GM18873 (cell line): ENCODE measurements around the gene ZNF804B.
A peak's percentile ranks its signal among the peaks of the same experiment; 100 is the strongest.

Source experiments
- ATAC-seq: cut with Tn5 transposase; IDR thresholded peaks from one replicate; pipeline ENCODE4 v1.9.1; 2021; ENCODE audit warnings: mild to moderate bottlenecking, moderate library complexity, moderate number of reproducible peaks; ENCODE audit not compliant: unreplicated experiment, low FRiP score

The ZNF804B gene

DNA sequence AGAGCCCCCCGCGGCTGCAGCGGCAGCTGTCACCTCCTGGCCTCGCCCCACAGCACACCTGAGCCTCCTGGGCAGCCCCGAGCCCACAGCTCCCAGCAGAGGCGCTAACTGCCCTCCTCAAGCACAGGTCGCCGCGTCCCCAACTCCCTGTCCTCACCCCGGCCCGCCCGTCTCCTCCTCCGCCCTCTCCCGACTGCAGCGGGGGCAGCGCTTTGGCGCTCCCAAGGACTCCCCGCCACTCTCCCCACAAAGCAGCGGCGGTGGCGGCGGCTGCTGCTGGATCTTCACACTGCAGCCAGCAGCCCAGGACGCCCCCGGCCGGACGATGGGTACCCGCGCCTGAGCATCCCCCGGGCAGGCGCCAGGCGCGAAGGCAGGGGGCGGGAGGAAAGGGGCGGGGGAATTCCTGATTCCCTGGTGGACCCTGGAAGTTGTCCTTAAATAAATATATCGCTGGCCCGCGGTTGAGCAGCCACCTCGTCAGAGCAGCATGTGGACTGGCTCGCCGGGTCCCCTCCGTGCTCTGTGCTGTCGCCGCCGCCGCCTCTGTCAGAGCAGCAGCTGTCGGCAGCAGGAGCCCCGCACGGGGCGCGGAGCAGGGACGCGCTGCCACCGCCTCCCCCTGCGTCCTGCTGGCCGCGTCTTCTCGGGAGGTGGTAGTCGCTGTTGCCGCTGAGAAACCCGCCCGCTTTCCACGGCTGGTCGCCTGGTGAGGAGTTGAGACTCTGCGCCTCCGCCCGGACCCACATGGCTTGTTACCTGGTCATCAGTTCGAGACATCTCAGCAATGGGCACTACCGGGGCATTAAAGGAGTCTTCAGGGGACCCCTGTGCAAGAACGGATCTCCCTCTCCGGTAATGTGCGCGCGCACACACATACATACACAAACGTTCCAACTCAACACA is at the start of gene ZNF804B:
Gene ZNF804B (plus strand): TSS at position 471 of the 906 bp plus-strand sequence. CDS start 277 bp downstream, at position 748.
- ATAC-seq: no peak

GRCh38 chr7:88735920-88736319 is 23.6 kb upstream of the ZNF804B start:
- ATAC-seq: no peak

DNA sequence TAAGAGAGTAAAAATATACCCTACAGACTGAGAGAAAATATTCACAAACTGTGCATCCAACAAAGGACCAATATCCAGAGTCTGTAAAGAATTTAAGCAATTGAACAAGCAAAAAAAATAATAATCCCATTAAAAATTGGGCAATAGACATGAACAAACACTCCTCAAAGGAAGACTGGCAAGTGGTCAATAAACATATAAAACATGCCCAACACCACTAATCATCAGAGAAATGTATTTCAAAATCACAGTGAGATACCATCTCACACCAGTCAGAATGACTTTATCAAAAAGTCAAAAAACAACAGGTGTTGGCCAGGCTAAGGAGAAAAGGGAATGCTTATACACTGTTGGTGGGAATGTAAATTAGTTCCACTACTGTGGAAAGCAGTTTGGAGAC is 21.9 kb upstream of the ZNF804B start:
- no peak for ATAC-seq

DNA sequence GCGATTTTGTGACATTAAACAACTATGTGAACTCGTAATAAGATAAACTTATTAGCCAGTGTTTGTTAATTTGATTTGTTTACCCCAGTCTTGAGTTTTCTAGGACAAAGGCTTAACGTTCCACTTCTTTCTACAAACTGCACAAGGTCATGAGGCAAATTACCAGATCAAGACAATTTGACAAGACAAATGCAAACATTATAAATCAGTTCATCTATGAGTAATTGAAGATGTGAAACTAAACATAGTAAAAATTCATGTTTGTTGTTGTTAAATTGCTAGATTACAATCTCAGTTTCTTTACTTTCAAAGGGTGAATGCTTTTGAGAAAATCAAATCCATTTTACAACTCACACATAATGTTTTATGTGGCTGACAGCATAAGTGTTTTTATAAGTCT is 13.4 kb upstream of the ZNF804B start:
- ATAC-seq: no peak

DNA sequence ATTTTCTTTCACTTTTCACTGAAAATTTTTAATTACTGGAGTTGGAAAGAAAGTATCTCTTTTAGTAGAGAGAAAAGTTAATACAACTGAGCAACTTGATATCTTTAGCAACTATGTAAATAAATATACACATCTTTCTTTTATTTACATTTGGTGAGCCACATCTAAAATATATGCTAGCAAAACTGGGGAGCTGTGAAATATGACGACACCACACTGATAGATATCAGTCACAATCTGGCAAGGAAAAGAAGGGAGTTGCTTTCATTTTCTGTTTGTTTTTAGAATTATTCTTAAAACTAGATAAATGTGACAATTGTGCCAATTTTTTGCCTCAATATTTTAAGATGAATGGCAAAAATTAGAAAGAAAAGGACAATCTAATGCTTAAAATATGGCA is 2.7 kb upstream of the ZNF804B start:
- ATAC-seq: no peak

DNA sequence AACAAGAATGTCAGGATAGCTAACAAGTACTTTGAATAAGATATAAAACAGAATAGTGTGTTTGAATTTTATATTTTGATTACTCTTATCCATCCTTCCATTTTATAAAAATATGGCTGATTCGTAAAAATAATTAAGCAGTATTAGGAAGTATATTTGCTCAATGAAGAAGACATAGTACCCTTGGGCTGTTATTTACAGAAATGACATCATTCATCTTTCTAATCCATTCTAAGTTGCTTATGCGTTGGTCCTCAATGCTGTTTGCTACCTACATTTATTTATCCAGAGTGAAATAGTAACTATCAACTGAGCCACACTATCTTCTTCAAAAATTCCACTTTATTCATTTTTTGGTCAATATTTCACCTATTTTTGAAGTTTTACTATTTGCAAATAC is 2.1 kb upstream of the ZNF804B start:
- ATAC-seq: no peak

DNA sequence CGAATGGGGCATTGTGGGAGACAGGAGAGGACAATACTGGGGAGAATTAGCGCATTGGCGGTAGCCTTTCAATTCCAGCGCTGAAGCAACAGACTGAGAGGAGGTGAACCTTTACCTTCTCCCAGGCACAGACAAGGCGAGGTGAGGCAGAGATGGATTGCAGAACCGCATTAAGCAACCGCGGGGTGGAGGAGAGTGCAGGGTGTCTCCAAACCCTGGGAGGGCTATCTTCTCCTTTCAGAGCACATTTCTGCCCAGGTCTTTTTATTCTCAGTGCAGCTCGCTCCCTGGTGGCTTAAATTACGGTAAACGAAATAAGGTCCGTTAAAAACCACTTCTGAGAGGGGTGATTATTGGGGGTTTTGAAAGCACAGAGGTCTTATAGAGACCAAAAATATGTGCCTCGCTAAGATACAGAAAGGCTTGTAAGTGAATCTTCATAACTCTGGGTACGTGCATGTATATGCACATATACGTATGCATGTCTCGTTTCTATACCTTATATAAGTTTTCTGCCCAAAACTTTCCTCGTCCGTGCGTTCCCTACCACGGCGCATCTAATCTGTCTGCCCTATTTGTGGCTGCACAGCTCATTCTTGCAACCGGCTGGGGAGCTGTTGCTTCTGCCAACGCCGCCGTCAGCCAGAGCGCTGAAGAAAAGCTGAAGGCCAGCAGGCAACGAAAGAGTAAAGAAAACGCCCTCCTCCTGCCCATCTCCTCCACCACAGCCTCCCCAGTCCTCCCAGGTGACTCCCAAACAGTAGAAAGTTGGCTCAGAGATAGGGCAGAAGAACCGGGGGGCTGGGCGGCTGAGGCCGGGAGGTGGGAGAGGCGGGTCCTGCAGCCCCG is 895 bp upstream of the ZNF804B start:
- ATAC-seq: no peak

DNA sequence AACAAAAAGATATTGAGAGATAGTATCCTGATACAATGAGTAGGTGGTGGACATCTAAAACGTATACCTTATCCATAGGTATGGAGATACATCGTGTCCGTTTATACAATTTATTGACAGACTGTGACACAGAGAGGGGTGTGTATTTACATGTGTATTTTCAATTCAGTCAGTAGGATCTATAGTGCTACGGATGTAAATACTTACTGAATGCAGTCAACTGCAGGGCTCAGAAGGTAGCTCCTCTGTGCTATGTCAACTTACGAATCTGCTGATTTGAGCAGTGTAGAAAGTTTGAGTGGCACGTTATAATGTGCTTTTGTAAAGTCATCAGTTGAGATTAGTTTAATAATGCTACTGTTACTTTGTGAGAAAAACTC is 626 bp downstream of the ZNF804B start:
- no peak for ATAC-seq

DNA sequence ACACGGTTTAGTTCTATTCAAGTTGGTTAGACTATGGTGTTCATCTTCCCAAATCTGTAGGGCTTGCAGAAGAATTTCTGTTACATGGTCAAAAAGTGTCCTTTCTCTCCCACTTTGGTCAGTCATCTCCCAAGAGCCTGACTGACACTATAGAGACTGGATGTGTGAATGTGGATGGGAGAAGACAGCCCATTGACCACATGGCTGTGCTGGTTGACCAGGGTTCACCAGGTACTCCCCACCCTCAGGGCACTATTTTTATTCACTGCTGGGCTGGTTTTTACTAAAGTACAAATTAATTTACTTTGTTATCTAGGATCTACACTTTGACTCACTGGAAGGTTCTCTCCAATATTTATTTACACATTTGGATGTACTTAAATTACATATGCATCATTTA is 2.3 kb downstream of the ZNF804B start:
- ATAC-seq: no peak

- peak; percentile 49 for ATAC-seq
These were observed 11.9 kb downstream of the ZNF804B start for GRCh38 chr7:88771417-88771816.

- no peak for ATAC-seq
These were observed 13.3 kb downstream of the ZNF804B start for GRCh38 chr7:88772776-88773175.

- ATAC-seq: no peak
These were observed 16.3 kb downstream of the ZNF804B start for GRCh38 chr7:88775838-88776237.

GRCh38 chr7:88787777-88788176 is 28.3 kb downstream of the ZNF804B start:
- ATAC-seq: no peak

- no peak for ATAC-seq
These were observed 30.1 kb downstream of the ZNF804B start for GRCh38 chr7:88789480-88790064.

DNA sequence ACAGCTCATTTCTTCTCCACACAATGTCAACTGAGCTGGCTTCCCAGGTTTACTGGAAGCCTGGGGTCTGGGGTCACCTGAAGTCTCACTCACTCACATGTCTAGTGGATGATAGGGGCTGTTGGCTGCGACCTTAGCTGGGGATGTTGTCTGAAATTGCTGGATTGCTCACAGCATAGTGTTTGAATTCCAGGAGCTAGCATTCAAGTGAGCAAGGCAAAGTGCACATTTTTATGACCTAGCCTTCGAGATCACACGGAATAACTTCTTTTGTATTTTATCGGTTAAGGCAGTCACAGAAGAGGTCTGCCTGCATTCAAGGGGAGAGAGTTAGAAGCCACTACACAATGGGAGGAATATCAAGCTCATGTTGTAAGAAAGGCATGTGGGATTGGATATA is 32.4 kb downstream of the ZNF804B start:
- ATAC-seq: no peak

DNA sequence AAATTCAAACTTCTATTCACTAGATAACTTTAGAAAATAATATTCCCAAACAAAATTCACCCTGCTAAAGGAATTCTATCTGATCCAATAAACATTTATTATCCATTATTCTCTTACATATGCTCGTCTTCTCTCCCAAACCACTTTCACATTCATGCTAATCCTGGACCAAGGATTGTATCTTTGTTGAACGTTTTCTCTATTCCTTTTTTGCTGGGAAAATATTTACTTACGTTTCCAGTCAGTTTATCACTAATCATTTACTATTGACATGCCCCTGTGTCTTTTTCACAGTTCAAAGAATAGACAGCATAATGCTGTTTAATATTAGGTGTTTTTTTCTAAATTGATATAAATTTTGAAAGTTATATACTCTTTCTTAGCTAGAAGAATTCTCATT is 32.9 kb downstream of the ZNF804B start:
- ATAC-seq: no peak

DNA sequence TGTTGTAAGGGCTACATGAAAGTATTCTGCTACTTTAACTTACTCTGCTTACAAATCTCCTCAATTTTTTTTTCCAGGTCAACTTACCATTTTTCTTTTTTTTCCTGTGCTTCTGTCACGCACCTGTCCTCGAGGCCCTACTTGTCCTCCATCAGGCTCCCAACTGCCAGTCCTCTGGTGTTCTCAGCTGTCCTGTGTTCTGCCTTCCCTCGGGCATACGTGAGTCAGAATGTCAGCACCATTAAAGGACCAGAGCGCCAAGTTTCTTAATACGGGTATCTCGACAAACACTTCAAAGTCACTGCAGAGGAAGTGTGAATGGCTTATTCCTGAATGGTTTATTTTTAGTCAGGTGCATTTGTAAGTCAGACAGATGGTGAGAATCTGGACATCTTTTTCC is 36.1 kb downstream of the ZNF804B start, which contains the start of gene TEX47:
Gene TEX47 (minus strand): TSS at position 185 of the 400 bp plus-strand sequence. CDS start 795 bp downstream, outside the sequence.
- no peak for ATAC-seq

DNA sequence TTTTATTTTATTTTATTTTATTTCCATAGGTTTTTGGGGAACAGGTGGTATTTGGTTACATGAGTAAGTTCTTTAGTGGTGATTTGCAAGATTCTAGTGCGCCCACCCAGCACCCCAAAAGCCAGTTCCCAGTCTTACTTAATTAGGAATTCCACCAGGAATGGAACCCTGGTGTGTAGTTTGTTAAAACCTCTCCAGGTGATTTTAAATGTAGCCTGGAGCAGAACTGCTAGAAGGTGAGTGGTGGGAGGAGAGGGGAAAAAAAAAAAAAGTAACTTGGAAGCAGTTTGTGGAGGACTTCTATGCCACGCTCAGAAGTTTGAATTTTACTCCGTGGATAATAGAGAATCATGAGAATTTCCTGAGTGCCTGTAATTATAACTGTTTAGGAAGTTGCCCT is 41.5 kb downstream of the ZNF804B start:
- ATAC-seq: no peak

GRCh38 chr7:88806280-88807037 is 47.0 kb downstream of the ZNF804B start:
- ATAC-seq: no peak

GRCh38 chr7:88818552-88818951 is 59.1 kb downstream of the ZNF804B start:
- no peak for ATAC-seq
